Fibroblast of skin of right biceps (primary cell): ENCODE results near the gene C16orf90.
A peak's percentile ranks its signal among the peaks of the same experiment; 100 is the strongest.

ENCODE experiments used
- DNase-seq: peaks from one replicate; pipeline ENCODE4 v3.0.0-alpha.2; 2013

Gene C16orf90, protein sequence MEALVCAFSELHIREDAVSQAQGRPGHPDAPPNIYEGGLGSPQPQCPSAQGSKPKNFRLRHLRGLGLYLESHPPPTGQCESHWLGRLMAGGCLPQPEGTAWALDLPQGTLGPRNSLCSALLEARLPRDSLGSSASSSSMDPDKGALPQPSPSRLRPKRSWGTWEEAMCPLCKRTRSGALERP

GRCh38 chr16:3495176-3495575 lies at the start of gene C16orf90:
Gene C16orf90, minus strand, starts transcription at chr16:3495489. Its CDS starts 68 bp downstream, at chr16:3495421.
- DNase-seq, result no peak

- no peak for DNase-seq
These were observed 47.5 kb upstream of the C16orf90 start for GRCh38 chr16:3542601-3543373.

DNA sequence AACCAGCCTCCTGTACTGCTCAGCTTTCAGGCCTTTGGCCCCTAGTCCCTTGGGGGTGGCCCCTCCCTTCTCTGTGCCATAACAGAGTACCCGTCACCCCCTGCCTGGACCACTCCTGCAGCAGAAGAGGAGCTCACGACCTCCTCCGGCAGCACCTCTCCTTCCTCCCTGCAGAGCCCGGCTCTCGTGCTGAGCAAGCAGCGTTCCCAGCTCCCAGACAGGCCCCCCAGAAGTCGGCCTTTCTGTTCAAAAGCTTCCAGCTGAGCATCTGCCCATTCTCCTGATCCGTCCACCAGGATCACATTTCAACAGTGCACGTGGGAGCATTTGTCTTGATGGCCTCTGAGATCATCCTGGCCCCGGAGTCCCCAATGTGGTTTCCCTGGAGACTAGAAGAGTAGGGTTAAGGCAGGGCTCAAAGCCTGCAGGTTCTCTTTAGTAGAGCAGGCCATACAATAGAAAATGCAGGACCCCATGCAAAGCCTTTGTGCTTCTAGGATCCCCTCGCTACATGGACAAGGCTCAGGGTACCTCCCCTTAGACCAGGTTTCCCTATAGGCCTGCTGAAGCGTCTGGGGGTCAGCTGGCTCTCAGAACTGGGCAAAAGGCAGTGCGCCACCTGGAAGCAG lies 46.4 kb upstream of the C16orf90 start:
- no peak for DNase-seq

- DNase-seq, result no peak
These were observed 42.9 kb upstream of the C16orf90 start for GRCh38 chr16:3538222-3538621.

GRCh38 chr16:3536851-3537250 lies 41.6 kb upstream of the C16orf90 start:
- DNase-seq, result no peak

DNA sequence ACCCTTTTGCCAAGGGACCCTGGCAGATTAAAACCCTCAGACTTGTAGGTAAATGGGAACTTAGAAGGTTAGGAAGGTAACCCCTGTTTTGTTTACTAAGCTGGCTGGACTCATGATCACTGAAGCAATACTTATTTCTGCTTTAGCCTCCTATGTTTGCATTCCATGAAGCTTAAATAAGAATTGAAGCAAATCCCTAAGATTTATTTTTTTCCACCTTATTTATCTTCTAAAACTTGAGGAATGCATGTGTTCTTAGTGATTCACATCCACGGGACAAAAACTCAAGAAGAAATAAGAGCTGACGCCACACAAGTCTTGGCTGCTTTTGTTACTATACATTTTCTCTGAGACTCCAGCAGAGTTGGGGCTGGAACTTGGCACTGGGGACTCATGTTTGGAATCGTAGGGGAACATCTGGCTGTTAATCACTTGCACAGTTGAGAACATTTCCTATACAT lies 41.0 kb upstream of the C16orf90 start:
- peak; percentile 73 for DNase-seq

- DNase-seq, result no peak
These were observed 38.8 kb upstream of the C16orf90 start for GRCh38 chr16:3534126-3534525.

DNA sequence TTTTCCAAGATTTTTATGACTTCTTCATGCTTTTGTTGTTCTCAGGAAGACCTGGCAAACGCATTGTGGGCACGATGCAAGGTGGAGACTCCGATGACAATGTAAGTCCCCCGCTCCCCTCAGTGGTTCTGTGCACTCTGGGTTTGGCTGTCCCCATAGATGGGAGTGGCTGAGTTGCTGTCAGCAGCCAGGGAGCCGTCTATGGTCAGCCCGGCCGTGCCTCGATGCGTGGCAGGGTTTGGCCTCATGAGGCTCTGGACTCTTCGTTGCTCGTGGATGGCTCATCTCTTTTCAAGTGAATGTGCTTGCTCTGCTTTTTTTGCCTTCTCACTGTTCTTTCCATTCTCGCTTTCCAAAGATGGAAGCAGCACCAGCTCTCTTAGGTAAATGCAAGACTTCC lies 37.5 kb upstream of the C16orf90 start:
- DNase-seq, result no peak

DNA sequence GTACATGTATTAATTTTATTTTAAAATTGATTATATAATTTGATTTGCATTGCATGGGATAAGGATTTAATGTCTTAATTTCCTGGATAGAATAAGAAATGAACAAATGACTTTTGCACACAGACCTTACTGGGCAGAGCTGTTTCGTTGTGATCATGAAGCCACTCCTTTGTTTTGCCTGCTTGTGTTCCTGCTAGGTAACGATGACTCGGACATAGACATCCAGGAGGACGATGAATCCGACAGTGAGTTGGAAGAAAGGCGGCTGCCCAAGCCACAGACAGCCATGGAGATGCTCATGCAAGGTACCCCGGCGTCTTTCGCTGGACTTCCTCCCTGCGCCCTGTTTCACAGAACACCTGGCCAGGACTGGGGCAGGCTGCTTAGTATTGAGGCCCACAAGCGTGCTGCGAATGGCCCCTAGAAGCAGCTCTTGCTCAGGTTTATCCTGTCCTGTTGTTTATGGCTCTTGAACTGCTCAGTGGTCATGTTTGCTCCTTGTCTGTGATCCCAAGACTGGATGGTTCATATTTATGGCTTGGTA lies 35.2 kb upstream of the C16orf90 start:
- DNase-seq, result no peak

DNA sequence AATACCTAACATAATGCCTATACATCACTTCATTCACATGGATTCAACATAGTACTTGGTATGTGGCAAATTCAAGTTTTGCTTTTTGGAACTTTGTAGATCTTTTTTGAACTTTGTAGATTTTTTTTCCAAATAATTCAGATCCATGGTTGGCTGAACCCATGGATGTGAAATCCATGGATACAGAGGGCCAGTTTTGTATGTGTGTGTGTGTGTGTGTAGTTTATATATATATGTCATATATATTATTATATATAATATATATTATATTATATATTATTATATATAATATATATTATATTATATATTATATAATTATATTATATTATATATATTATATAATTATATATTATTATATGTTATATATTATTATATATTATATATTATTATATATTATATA lies 33.9 kb upstream of the C16orf90 start:
- no peak for DNase-seq

GRCh38 chr16:3528406-3528805 lies 33.1 kb upstream of the C16orf90 start:
- DNase-seq, result no peak

DNA sequence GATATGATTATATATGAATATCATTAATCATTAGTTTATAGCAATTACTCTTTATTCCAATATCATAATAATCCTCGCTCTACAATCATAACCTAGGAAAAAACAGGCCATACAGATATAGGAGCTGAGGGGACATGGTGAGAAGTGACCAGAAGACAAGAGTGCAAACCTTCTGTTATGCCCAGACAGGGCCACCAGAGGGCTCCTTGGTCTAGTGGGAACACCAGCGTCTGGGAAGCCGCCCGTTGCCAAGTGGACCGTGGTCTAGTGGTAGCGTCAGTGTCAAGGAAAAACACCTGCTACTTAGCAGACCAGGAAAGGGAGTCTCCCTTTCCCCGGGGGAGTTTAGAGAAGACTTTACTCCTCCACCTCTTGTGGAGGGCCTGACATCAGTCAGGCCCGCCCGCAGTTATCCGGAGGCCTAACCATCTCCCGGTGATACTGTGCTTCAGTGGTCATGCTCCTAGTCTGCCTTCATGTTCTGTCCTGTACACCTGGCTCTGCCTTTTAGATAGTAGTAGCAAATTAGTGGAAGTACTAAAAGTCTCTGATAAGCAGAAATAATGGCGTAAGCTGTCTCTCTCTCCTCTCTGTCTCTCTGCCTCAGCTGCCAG lies 32.0 kb upstream of the C16orf90 start:
- DNase-seq, result peak; percentile 44

DNA sequence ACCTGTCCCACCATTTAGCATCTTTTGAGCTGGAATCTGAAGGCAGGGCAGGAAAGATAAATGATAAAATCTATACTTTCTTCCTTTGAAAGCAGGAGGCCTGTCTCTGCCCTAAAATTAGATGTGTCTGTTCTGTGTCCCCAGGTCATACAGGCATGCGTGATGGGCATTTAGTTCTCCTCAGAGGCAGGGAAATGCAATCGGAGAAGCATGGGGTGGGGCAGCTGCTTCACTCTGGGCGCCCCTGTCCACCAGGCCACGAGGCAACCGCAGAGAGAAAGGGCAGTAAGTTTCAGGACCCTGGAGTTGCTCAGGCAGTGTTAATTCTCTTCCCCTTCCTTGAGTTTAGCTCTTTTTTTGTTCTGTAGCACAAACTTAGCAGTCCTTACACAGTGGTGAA lies 30.7 kb upstream of the C16orf90 start:
- no peak for DNase-seq

- DNase-seq, result no peak
These were observed 28.0 kb upstream of the C16orf90 start for GRCh38 chr16:3523281-3523680.

GRCh38 chr16:3520841-3521240 lies 25.6 kb upstream of the C16orf90 start:
- DNase-seq, result peak; percentile 12

- DNase-seq, result peak; percentile 66
These were observed 25.1 kb upstream of the C16orf90 start for GRCh38 chr16:3520413-3520812.

DNA sequence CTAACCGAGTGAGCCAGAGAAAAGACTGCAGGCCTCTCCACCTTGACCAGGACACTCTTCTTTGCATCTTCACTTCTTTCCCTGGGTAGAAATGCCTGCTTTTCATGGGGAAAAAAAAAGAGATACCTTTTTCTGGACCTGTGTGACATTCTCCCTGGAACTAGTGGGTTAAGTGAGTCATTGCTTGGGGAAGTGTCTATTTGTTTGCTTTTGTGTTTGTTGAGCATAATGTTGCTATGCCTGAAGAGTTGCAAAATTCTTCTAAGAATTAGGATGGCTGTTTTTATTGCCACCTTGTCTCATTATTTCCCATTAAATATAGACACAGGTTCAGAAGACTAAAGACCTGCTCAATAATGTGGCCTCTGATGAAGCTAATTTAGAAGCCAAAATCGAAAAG lies 24.3 kb upstream of the C16orf90 start:
- no peak for DNase-seq

- no peak for DNase-seq
These were observed 23.7 kb upstream of the C16orf90 start for GRCh38 chr16:3518986-3519348.

DNA sequence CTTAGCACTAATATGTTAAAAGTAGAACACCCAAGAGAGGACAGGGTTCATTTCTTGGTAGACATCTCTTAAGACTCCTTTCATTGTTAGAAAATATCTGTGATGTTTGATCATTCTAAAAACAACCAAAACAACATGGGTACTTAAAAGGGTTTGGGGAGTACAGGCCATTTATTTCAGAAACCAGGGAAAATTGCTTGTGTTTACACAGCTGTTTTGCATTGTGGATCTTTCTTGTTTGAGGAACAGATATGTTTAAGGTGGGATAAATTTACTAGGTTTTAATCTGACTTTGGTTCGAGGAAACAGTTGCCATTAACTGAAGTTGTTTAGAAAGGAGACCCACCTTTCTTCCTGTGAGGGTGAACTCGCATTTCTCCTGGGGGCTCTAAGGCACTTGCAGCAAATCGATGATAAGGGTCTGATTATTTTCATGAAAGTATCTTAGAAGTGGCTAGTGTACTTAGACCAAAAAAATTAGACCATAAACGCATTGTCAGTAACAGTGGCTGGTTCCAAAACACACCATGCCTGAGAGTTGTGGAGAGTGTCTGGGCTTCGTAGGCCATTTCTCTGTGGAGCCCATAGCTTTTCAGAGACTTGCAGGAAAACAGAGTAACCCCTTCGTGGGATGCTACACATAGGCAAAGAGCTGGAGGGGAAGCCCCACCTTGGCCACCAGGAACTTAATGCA lies 23.1 kb upstream of the C16orf90 start:
- no peak for DNase-seq

DNA sequence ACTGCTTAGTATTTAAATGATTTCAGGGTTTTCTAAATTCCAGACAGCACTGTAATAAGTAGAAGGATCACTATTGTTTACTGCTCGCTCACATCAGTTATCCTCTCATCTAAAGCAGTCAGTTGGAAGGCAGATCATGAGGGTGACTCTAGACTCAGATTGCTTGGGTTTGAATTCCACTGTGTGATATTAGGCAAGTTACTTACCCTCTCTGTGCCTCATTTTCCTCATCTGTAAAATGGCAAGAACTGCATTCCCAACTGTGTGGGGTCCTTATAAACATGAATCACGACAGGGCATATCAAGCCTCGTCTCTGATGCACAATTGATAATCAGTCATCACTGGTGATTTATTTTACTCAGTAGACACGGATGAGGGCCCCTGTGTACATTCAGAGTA lies 20.6 kb upstream of the C16orf90 start:
- DNase-seq, result no peak

DNA sequence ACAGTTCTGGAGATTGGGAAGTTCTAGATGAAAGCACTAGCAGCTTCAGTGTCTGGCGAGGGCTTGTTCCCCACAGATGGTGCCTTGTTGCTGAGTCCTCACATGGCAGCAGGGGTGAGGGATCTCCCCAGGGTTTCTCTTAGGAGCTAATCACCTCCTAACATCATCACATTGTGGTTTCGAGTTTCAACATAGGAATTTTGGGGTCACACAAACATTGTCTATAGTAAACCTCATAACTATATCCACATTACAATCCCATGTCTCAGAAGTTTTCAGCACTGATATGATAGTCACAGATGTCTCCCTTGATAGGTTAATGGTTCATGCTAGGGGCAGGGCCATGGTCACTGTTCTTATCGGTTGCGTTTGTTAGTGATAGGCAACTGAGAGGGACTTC lies 19.3 kb upstream of the C16orf90 start:
- DNase-seq, result peak; percentile 56

DNA sequence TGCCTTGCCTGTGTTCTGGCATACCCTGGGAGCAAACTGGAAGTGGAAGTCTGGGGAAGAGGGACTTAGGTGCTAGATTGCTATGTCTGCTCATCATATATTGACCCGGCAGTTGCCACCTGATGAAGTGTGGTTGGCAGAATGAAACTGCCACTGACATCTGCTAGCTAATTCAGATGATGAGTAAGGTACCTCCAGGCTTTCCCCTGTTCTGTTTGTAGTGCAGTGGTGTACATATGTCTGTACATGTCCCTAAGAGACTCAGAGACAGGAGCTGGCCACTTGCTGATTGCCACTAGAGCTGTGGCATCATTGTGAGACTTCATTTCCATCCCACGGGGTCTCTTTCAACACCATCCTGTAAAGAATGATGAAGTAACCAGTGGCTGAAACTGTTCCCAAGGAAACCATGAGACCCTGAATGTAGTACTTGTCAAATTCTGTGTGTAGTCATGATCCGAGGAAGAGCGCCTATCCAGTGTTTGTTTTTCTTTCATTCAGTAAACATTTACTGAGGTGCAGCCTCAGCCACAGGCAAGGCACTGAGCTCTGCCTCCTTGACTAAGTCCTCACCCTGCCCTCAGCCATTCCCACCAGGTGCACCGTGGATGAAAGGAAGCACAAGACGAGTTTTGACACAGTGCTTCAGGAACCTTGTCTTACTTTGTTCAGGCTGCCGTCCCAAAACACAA lies 18.7 kb upstream of the C16orf90 start:
- no peak for DNase-seq
